ENCODE data around the gene CHCHD3.

- TF ChIP-seq CTCF (IDR thresholded peaks at IDR 0.05) (no peak), POLR2A (IDR thresholded peaks at IDR 0.05) (no peak), POLR2AphosphoS5 (IDR thresholded peaks at IDR 0.05) (no peak), EP300 (IDR thresholded peaks at IDR 0.05) (no peak)
Measured at GRCh38 chr7:132780822-132781221, 301.1 kb downstream of the CHCHD3 start.
